SK-N-SH (cell line): ENCODE data around the gene FGGY. TPM values are rescaled to one million over a fixed set of nuclear protein-coding genes. Genes with fewer than 3 reads are reported as not detected.

ENCODE experiments used
- CTCF ChIA-PET: fragments of 300-600, 350-600 bp; formaldehyde crosslinking; extraction: SDS; loops from one replicate; lab custom pipeline; 2021; lab: Yijun Ruan, JAX
- POLR2A ChIA-PET: fragments of 350-600 bp; sonication (Branson Sonifier 250); formaldehyde crosslinking; extraction: SDS; loops from one replicate; lab custom pipeline; 2020; ENCODE audit warnings: antibody characterized with exemption, inconsistent platforms; lab: Yijun Ruan, JAX
- DNase-seq: peaks from one replicate; pipeline ENCODE4 v3.0.0; 2012
- H2AFZ ChIP-seq: fragments of 200-600 bp; sonication (generic); 2 replicates; pipeline ENCODE4 v1.8.1; 2016; ENCODE audit warnings: antibody characterized with exemption, mild to moderate bottlenecking, low read depth
- H3F3A ChIP-seq: fragments of 200-600 bp; sonication (generic); replicated peaks from 2 replicates; pipeline ENCODE3; 2016; ENCODE audit warnings: antibody characterized with exemption, mild to moderate bottlenecking; ENCODE audit not compliant: insufficient read depth
- H3K27ac ChIP-seq, 2 experiments: fragments of 200-500 bp in 1 of 2; fragments of 200-600 bp in 1 of 2; sonication (Bioruptor generic) in 1 of 2; sonication (generic), shearing (Covaris generic) in 1 of 2; 2 replicates each; pipeline versions ENCODE4 v1.5.1 to v1.6.1; 2014 to 2016; ENCODE audit warnings: low read depth in 2 of 2, inconsistent platforms in 1 of 2, low read length in 1 of 2, mild to moderate bottlenecking in 1 of 2, mixed read lengths in 1 of 2
- H3K27me3 ChIP-seq: fragments of 200-600 bp; sonication (generic), shearing (Covaris generic); 2 replicates; pipeline ENCODE4 v1.6.1; 2016; ENCODE audit warnings: mixed run types; ENCODE audit not compliant: insufficient read depth
- H3K36me3 ChIP-seq, 2 experiments: fragments of 200-500 bp in 1 of 2; fragments of 200-600 bp in 1 of 2; sonication (Bioruptor generic) in 1 of 2; sonication (generic) in 1 of 2; replicated peaks in 1 of 2; 2 replicates each; pipeline versions ENCODE3 to v1.5.1; 2014 to 2016; ENCODE audit warnings: low read length in 1 of 2, mild to moderate bottlenecking in 1 of 2; ENCODE audit not compliant: insufficient read depth in 2 of 2, control insufficient read depth in 1 of 2
- H3K4me1 ChIP-seq, 2 experiments: fragments of 200-500 bp in 1 of 2; fragments of 200-600 bp in 1 of 2; sonication (Bioruptor generic) in 1 of 2; sonication (generic), shearing (Covaris generic) in 1 of 2; 2 replicates each; pipeline versions ENCODE4 v1.5.1 to v1.6.1; 2014 to 2016; ENCODE audit warnings: low read depth in 1 of 2, low read length in 1 of 2, mixed run types in 1 of 2; ENCODE audit not compliant: insufficient read depth in 2 of 2, control insufficient read depth in 1 of 2
- H3K4me2 ChIP-seq: fragments of 200-600 bp; sonication (generic), shearing (Covaris generic); 2 replicates; pipeline ENCODE4 v1.6.1; 2017; ENCODE audit warnings: mixed run types
- H3K4me3 ChIP-seq, 2 experiments: fragments of 200-500 bp in 1 of 2; fragments of 200-600 bp in 1 of 2; sonication (Bioruptor generic) in 1 of 2; sonication (generic), shearing (Covaris generic) in 1 of 2; 2 replicates each; pipeline versions ENCODE4 v1.5.1 to v1.8.1; 2014 to 2016; ENCODE audit warnings: low read depth in 2 of 2, inconsistent platforms in 1 of 2, low read length in 1 of 2, mild to moderate bottlenecking in 1 of 2, mixed read lengths in 1 of 2, moderate library complexity in 1 of 2
- H3K79me2 ChIP-seq: fragments of 200-600 bp; sonication (generic); 2 replicates; pipeline ENCODE4 v1.8.1; 2017; ENCODE audit warnings: mild to moderate bottlenecking; ENCODE audit not compliant: insufficient read depth
- H3K9ac ChIP-seq: fragments of 200-600 bp; sonication (generic); 2 replicates; pipeline ENCODE4 v1.6.1; 2017; ENCODE audit warnings: mixed run types
- H3K9me2 ChIP-seq: fragments of 200-600 bp; sonication (generic); 2 replicates; pipeline ENCODE4 v1.6.1; 2017; ENCODE audit warnings: mixed run types
- H3K9me3 ChIP-seq: fragments of 200-600 bp; sonication (generic); 2 replicates; pipeline ENCODE4 v1.6.1; 2017; ENCODE audit warnings: mixed run types, mild to moderate bottlenecking, moderate library complexity
- H4K20me1 ChIP-seq: fragments of 200-600 bp; sonication (generic); 2 replicates; pipeline ENCODE4 v1.6.1; 2017; ENCODE audit warnings: mild to moderate bottlenecking, mixed run types; ENCODE audit not compliant: insufficient read depth
- CHD2 ChIP-seq: fragments of 150-350 bp; IDR thresholded peaks from 2 replicates; pipeline ENCODE4 v1.6.1; 2018; ENCODE audit warnings: low read length; ENCODE audit not compliant: partially characterized antibody
- CTCF ChIP-seq: fragments of 200-600 bp; sonication (generic); IDR thresholded peaks from 2 replicates; pipeline ENCODE4 v1.6.1; 2017; ENCODE audit warnings: antibody characterized with exemption, mild to moderate bottlenecking, moderate library complexity
- EP300 ChIP-seq, 2 experiments: IDR thresholded peaks; 2 replicates each; pipeline versions ENCODE4 v1.4.0 to v1.6.1; 2012; ENCODE audit warnings: borderline replicate concordance in 1 of 2, low read depth in 1 of 2, low read length in 1 of 2
- FOSL2 ChIP-seq: IDR thresholded peaks from 2 replicates; pipeline ENCODE4 v1.4.0; 2012; ENCODE audit warnings: low read depth, mild to moderate bottlenecking, moderate library complexity, borderline replicate concordance
- FOXJ3 ChIP-seq: sonication (generic); formaldehyde crosslinking; IDR thresholded peaks from 2 replicates; pipeline ENCODE4 v1.5.1; 2020; ENCODE audit warnings: mild to moderate bottlenecking, missing genetic modification reagents
- FOXM1 ChIP-seq: IDR thresholded peaks from 2 replicates; pipeline ENCODE4 v1.4.0; 2012; ENCODE audit warnings: low read depth, mild to moderate bottlenecking
- IRF3 ChIP-seq: fragments of 150-350 bp; IDR thresholded peaks from 2 replicates; pipeline ENCODE4 v1.6.1; 2016; ENCODE audit warnings: mild to moderate bottlenecking, low read depth, low read length
- MAX ChIP-seq: IDR thresholded peaks from 2 replicates; pipeline ENCODE4 v1.4.0; 2012; ENCODE audit warnings: low read depth
- NFIC ChIP-seq: IDR thresholded peaks from 2 replicates; pipeline ENCODE4 v1.4.0; 2012; ENCODE audit warnings: borderline replicate concordance
- POLR2AphosphoS5 ChIP-seq: IDR thresholded peaks from 2 replicates; pipeline ENCODE4 v1.6.1; 2012; ENCODE audit warnings: low read depth, low read length
- RAD21 ChIP-seq: IDR thresholded peaks from 2 replicates; pipeline ENCODE4 v1.6.1; 2012; ENCODE audit warnings: mild to moderate bottlenecking, low read length
- RXRA ChIP-seq: IDR thresholded peaks from 2 replicates; pipeline ENCODE4 v1.4.0; 2012; ENCODE audit warnings: low read depth, mild to moderate bottlenecking, borderline replicate concordance
- SMC3 ChIP-seq: IDR thresholded peaks from 2 replicates; pipeline ENCODE4 v1.6.1; 2012; ENCODE audit warnings: low read depth, low read length, improper control_type of control experiment
- TAF1 ChIP-seq: IDR thresholded peaks from 2 replicates; pipeline ENCODE4 v1.6.1; 2012; ENCODE audit warnings: low read depth, mild to moderate bottlenecking, low read length, moderate library complexity, borderline replicate concordance
- TCF12 ChIP-seq: IDR thresholded peaks from 2 replicates; pipeline ENCODE4 v1.4.0; 2012
- TEAD4 ChIP-seq: IDR thresholded peaks from 2 replicates; pipeline ENCODE4 v1.4.0; 2012; ENCODE audit warnings: mild to moderate bottlenecking, borderline replicate concordance; ENCODE audit not compliant: insufficient read depth
- WGBS: methylation state at CpG from one replicate; pipeline ENCODE4 v1.1.6; 2017; ENCODE audit warnings: low lambda C conversion rate; 5-methylcytosine and 5-hydroxymethylcytosine counted together
- polyA plus RNA-seq, 3 experiments: library from polyadenylated mRNA; depleted of rRNA; stranded (reverse); fragments of >200 nt; gene quantifications; 2 replicates each; pipeline ENCODE4 v1.2.3, GENCODE V29; 2012
- TF ChIP-seq, protein P1 (sequence below): IDR thresholded peaks from 2 replicates; pipeline ENCODE4 v1.6.1; 2012; ENCODE audit warnings: mild to moderate bottlenecking, low read depth, low read length, moderate library complexity

Gene FGGY
- polyA plus RNA-seq, 1 of the 3 experiments (the other 2 are of a cell fraction): 10.3 TPM

DNA sequence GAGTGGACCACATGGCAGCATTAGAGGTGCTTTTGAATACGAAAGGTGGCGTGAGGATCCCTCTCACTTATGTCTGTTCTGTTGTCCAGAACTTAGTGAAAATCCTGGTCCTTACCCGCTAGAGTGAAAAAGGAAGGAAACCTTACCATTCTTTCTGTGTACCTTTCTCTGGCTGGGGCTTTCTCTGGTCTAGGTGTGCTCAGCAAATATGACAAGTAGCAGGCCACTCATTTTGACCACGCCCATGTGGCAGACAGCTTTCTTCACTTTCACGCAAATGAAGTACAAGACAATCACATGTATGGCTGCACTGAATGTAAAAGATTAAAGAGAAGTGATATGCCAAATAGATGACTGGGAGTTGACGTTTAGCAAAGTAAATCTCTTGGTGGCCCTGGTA, 131.9 kb downstream of the FGGY start:
- no peak for DNase-seq
- Histone ChIP-seq H3K27me3 (no peaks in the 10 kb centered on the region), H3K36me3 (no peaks in the 10 kb centered on the region), H3F3A (no peaks in the 10 kb centered on the region), H3K9me3 (no peaks in the 10 kb centered on the region), H3K4me3 (no peak overlapping the region), H4K20me1 (no peaks in the 10 kb centered on the region), H3K9ac (no peak overlapping the region), H2AFZ (no peak overlapping the region), H3K27ac (no peak overlapping the region), H3K4me2 (no peak overlapping the region), H3K9me2 (no peaks in the 10 kb centered on the region), H3K79me2 (no peaks in the 10 kb centered on the region), H3K4me1 (peaks cover 0 to 6% of the 10 kb centered on the region in 2 experiments; a peak in 2 of 4 replicates)
- ChIA-PET POLR2A (no interaction called here), CTCF (interaction anchor here (1.2 kb wide), 1 partner anchor 114 kb away, joined by 3 read pairs; no protein-coding TSS in a partner anchor)
- TF ChIP-seq FOXM1 (no peak), RXRA (no peak), RAD21 (no peak), IRF3 (no peak), EP300 (IDR thresholded peaks at IDR 0.05; ENCODE audit: borderline replicate concordance in 1 of 2, low read depth in 1 of 2, low read length in 1 of 2) (no peak), SMC3 (no peak), TAF1 (no peak), NFIC (no peak), TEAD4 (no peak), FOXJ3 (CRISPR knock-in tag) (no peak), CHD2 (no peak)
- TF ChIP-seq, protein P1, sequence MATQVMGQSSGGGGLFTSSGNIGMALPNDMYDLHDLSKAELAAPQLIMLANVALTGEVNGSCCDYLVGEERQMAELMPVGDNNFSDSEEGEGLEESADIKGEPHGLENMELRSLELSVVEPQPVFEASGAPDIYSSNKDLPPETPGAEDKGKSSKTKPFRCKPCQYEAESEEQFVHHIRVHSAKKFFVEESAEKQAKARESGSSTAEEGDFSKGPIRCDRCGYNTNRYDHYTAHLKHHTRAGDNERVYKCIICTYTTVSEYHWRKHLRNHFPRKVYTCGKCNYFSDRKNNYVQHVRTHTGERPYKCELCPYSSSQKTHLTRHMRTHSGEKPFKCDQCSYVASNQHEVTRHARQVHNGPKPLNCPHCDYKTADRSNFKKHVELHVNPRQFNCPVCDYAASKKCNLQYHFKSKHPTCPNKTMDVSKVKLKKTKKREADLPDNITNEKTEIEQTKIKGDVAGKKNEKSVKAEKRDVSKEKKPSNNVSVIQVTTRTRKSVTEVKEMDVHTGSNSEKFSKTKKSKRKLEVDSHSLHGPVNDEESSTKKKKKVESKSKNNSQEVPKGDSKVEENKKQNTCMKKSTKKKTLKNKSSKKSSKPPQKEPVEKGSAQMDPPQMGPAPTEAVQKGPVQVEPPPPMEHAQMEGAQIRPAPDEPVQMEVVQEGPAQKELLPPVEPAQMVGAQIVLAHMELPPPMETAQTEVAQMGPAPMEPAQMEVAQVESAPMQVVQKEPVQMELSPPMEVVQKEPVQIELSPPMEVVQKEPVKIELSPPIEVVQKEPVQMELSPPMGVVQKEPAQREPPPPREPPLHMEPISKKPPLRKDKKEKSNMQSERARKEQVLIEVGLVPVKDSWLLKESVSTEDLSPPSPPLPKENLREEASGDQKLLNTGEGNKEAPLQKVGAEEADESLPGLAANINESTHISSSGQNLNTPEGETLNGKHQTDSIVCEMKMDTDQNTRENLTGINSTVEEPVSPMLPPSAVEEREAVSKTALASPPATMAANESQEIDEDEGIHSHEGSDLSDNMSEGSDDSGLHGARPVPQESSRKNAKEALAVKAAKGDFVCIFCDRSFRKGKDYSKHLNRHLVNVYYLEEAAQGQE: no peak
- 92% methylated on average over 6 of the region's 6 CpGs for WGBS

DNA sequence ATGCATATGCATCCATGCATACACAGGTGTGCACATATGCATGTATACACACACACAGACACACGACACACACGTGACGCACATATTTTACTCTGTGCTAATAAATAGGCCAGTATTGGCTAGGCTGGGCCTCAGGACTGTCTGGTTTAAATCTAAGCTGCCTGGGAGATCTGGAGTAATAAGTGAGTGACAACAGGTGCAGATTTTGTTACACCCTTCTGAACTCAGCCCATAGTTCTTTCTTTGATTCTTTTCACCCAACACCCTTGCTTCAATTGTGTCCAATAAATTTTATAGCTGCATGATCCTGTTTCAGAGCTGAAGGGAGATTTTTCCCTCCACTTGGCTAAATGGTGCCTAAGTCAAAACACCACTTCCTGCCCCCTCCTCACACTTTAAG, 132.8 kb downstream of the FGGY start:
- ChIA-PET CTCF (no interaction called here), POLR2A (no interaction called here)
- Histone ChIP-seq H2AFZ (no peak overlapping the region), H3K9me3 (no peaks in the 10 kb centered on the region), H3K9me2 (no peaks in the 10 kb centered on the region), H3K4me3 (no peak overlapping the region), H3F3A (no peaks in the 10 kb centered on the region), H3K9ac (no peak overlapping the region), H3K4me1 (peaks cover 0 to 6% of the 10 kb centered on the region in 2 experiments; a peak in 2 of 4 replicates), H3K36me3 (no peaks in the 10 kb centered on the region), H3K79me2 (no peaks in the 10 kb centered on the region), H3K4me2 (no peak overlapping the region), H4K20me1 (no peaks in the 10 kb centered on the region), H3K27ac (no peak overlapping the region), H3K27me3 (no peaks in the 10 kb centered on the region)
- WGBS: 92% methylated on average over 3 of the region's 3 CpGs
- DNase-seq: no peak
- TF ChIP-seq FOSL2: no peak
- no peak for TF ChIP-seq CTCF
- TF ChIP-seq TEAD4: no peak
- TF ChIP-seq, protein P1: no peak
- TF ChIP-seq SMC3: no peak
- TF ChIP-seq NFIC: no peak
- TF ChIP-seq TCF12: no peak
- no peak for TF ChIP-seq POLR2AphosphoS5
- TF ChIP-seq MAX: no peak
